H1 (cell line): Measurements from ENCODE around the gene MTF2. TPM values are rescaled to one million over a fixed set of nuclear protein-coding genes. Genes with fewer than 3 reads are reported as not detected.

Experiments
- CBX8 ChIP-seq: fragments of 300-800, 300-1000 bp; sonication (generic); IDR thresholded peaks from 2 replicates; pipeline ENCODE4 v1.7.1; 2016; ENCODE audit warnings: low read depth, low read length, borderline replicate concordance
- JUND ChIP-seq: IDR thresholded peaks from 2 replicates; pipeline ENCODE4 v1.6.1; 2011; ENCODE audit warnings: mild to moderate bottlenecking, improper control_type of control experiment, low read length
- POLR2AphosphoS5 ChIP-seq: IDR thresholded peaks from 2 replicates; pipeline ENCODE4 v1.6.1; 2011; ENCODE audit warnings: low read depth, low read length
- polyA plus RNA-seq, 7 experiments: library from polyadenylated mRNA; depleted of rRNA in 3 of 7; stranded (reverse) in 5 of 7; unstranded in 2 of 7; fragments of >200 nt in 5 of 7; fragments of 200-250 nt in 2 of 7; gene quantifications; 1 replicate in 5 of 7; 2 replicates in 1 of 7; 4 replicates in 1 of 7; pipeline versions ENCODE4 v1.2.1 to v1.2.3, GENCODE V29; 2011 to 2013; ENCODE audit warnings: missing spikeins in 2 of 7, mixed read lengths in 2 of 7
- total RNA-seq: library from RNA; stranded (reverse); fragmentation: NEBNext Ultra II Directional; extraction: Animal tissue kit (Norgen Biotek cat#: 25700); gene quantifications from 2 replicates; pipeline ENCODE4 v1.2.1, GENCODE V29; 2021

MTF2 gene
- total and polyA plus RNA-seq, 2 of the 8 experiments (the other 6 are each of a cell fraction or from before 2014, with no cell fraction given), result 72.1 to 102 TPM

GRCh38 chr1:93079685-93080141 lies 630 bp downstream of the MTF2 start (continued):
- TF ChIP-seq CBX8 (no peak), JUND (no peak), POLR2AphosphoS5 (0 out of 2 replicates have a peak, but pooled peaks have one; percentile 61)
